ENCODE measurements around the gene PLXNA3. TPM values are rescaled to one million over a fixed set of nuclear protein-coding genes. Genes with fewer than 3 reads are reported as not detected.

Gene PLXNA3
- polyA plus RNA-seq, 1 of the 3 experiments (the other 2 are of a cell fraction), result 33.2 TPM

DNA sequence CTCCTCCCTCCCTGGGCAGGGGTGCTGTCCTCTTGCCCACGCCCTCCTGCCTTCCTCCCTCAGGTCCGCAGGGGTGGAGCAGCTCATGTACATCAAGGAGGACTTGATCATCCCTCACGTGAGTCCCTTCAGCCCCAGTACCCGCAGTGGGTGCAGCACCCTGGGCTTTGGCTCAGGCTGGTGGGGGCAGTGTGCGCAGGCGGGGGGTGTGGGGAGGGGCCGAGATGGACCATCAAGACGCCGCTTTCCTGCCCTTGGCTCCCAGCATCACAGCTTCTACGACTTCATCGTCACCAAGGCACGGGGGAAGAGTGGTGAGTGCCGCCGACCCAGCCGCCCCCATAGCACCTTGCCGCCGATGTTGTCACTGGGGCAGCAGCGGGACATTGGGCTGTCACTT, 8.5 kb upstream of the PLXNA3 start:
- ChIA-PET POLR2A (no interaction called here), CTCF (interaction anchor here (1.0 kb wide), 1 partner anchor 50 kb away, joined by 3 read pairs; no protein-coding TSS in a partner anchor)
- Histone ChIP-seq H3K36me3 (replicated peaks in 1 of 2; ENCODE audit: control insufficient read depth in 1 of 2, insufficient read depth in 2 of 2, low read length in 1 of 2) (peaks cover 0 to 2% of the 10 kb centered on the region in 2 experiments), H4K20me1 (ENCODE audit: insufficient read depth) (0 out of 2 replicates have a peak, but pooled peaks cover 5% of the 10 kb centered on the region), H3K27me3 (ENCODE audit: insufficient read depth) (peaks cover 23% of the 10 kb centered on the region), H3K9me3 (no peaks in the 10 kb centered on the region), H3K4me3 (ENCODE audit: low read depth in 2 of 2, low read length in 1 of 2) (no peak overlapping the region), H3K9me2 (no peaks in the 10 kb centered on the region), H3K4me2 (no peak overlapping the region), H2AFZ (ENCODE audit: low read depth) (no peak overlapping the region), H3K79me2 (ENCODE audit: insufficient read depth) (peaks cover 16% of the 10 kb centered on the region), H3K27ac (ENCODE audit: low read depth in 2 of 2, low read length in 1 of 2) (no peak overlapping the region), H3K9ac (no peak overlapping the region), H3F3A (replicated peaks; ENCODE audit: insufficient read depth) (no peaks in the 10 kb centered on the region), H3K4me1 (ENCODE audit: control insufficient read depth in 1 of 2, insufficient read depth in 2 of 2, low read depth in 1 of 2, low read length in 1 of 2) (peaks cover 0 to 11% of the 10 kb centered on the region in 2 experiments; a peak in 1 of 4 replicates)
- 77% methylated on average over 4 of the region's 18 CpGs for WGBS (ENCODE audit: low lambda C conversion rate)
- no peak for DNase-seq
- TF ChIP-seq, protein P1, sequence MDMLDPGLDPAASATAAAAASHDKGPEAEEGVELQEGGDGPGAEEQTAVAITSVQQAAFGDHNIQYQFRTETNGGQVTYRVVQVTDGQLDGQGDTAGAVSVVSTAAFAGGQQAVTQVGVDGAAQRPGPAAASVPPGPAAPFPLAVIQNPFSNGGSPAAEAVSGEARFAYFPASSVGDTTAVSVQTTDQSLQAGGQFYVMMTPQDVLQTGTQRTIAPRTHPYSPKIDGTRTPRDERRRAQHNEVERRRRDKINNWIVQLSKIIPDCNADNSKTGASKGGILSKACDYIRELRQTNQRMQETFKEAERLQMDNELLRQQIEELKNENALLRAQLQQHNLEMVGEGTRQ (IDR thresholded peaks at IDR 0.05; ENCODE audit: borderline replicate concordance, low read depth, low read length), result no peak

DNA sequence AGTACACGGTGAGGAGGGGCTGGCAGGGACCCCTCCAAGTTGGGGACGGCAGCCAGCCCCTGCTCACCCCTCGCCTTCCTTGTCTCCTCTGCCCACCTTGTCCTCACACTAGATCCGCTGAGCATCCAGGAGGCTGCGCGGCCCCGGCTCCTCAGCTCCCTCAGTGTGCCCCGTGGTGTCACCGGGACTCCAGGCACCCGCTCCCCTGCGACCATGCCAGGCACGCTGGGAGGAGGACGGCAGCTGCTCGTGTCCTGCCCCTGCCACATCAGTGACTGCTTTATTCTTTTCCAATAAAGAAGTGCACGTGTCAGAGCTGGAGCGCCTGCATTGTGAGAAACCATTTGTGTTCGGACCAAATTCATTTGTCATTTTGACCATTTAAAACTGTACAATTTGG, 7.8 kb upstream of the PLXNA3 start:
- H3K9me3 ChIP-seq, result no peaks in the 10 kb centered on the region
- H3K9me2 ChIP-seq, result no peaks in the 10 kb centered on the region
- H2AFZ ChIP-seq (ENCODE audit: low read depth), result no peak overlapping the region
- H3K4me1 ChIP-seq (ENCODE audit: control insufficient read depth in 1 of 2, insufficient read depth in 2 of 2, low read depth in 1 of 2, low read length in 1 of 2), result peaks cover 0 to 4% of the 10 kb centered on the region in 2 experiments; a peak in 1 of 4 replicates
- TF ChIP-seq FOXJ3 (CRISPR knock-in tag; IDR thresholded peaks at IDR 0.05) (no peak), MXI1 (IDR thresholded peaks at IDR 0.05; ENCODE audit: low read depth, low read length) (no peak)
- TF ChIP-seq, protein P2, sequence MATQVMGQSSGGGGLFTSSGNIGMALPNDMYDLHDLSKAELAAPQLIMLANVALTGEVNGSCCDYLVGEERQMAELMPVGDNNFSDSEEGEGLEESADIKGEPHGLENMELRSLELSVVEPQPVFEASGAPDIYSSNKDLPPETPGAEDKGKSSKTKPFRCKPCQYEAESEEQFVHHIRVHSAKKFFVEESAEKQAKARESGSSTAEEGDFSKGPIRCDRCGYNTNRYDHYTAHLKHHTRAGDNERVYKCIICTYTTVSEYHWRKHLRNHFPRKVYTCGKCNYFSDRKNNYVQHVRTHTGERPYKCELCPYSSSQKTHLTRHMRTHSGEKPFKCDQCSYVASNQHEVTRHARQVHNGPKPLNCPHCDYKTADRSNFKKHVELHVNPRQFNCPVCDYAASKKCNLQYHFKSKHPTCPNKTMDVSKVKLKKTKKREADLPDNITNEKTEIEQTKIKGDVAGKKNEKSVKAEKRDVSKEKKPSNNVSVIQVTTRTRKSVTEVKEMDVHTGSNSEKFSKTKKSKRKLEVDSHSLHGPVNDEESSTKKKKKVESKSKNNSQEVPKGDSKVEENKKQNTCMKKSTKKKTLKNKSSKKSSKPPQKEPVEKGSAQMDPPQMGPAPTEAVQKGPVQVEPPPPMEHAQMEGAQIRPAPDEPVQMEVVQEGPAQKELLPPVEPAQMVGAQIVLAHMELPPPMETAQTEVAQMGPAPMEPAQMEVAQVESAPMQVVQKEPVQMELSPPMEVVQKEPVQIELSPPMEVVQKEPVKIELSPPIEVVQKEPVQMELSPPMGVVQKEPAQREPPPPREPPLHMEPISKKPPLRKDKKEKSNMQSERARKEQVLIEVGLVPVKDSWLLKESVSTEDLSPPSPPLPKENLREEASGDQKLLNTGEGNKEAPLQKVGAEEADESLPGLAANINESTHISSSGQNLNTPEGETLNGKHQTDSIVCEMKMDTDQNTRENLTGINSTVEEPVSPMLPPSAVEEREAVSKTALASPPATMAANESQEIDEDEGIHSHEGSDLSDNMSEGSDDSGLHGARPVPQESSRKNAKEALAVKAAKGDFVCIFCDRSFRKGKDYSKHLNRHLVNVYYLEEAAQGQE (IDR thresholded peaks at IDR 0.05; ENCODE audit: low read depth, low read length), result no peak
- H4K20me1 ChIP-seq (ENCODE audit: insufficient read depth), result 0 out of 2 replicates have a peak, but pooled peaks cover 5% of the 10 kb centered on the region
- no peak overlapping the region for H3K9ac ChIP-seq
- H3K4me3 ChIP-seq (ENCODE audit: low read depth in 2 of 2, low read length in 1 of 2), result no peak overlapping the region
- ChIA-PET POLR2A (no interaction called here), CTCF (no interaction called here)
- H3K36me3 ChIP-seq (replicated peaks in 1 of 2; ENCODE audit: control insufficient read depth in 1 of 2, insufficient read depth in 2 of 2, low read length in 1 of 2), result peaks cover 0 to 2% of the 10 kb centered on the region in 2 experiments
- 57% methylated on average over 12 of the region's 17 CpGs for WGBS (ENCODE audit: low lambda C conversion rate)
- peaks cover 9% of the 10 kb centered on the region; the same call in 1 of the 2 replicates for H3K79me2 ChIP-seq (ENCODE audit: insufficient read depth)
- peaks cover 23% of the 10 kb centered on the region for H3K27me3 ChIP-seq (ENCODE audit: insufficient read depth)
- H3K27ac ChIP-seq (ENCODE audit: low read depth in 2 of 2, low read length in 1 of 2), result no peak overlapping the region
- no peaks in the 10 kb centered on the region for H3F3A ChIP-seq (replicated peaks; ENCODE audit: insufficient read depth)
- no peak for DNase-seq
- H3K4me2 ChIP-seq, result no peak overlapping the region

DNA sequence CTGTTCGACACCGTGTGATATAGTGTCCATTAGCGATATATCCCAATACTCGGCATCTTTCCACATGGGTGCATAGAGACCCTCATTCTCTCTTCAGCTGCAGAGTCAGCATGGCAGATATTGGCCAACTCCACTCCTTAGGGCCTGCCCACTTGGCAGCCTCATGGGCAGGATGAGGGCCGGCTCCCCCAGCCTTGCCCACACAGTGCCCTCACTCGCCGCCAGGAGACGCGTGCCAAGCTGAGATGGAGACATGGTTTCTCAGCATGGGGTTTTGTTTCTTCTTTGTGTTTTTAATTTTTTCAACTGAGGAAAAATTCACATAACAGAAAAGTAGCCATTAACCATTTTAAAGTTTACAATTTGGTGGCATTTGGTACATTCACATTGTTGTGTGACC, 5.3 kb upstream of the PLXNA3 start:
- no peaks in the 10 kb centered on the region for H3K9me2 ChIP-seq
- TF ChIP-seq GABPA (IDR thresholded peaks at IDR 0.05; ENCODE audit: low read depth) (no peak), JUND (IDR thresholded peaks at IDR 0.05) (no peak), SMC3 (IDR thresholded peaks at IDR 0.05; ENCODE audit: low read depth, low read length) (no peak), MEF2A (IDR thresholded peaks at IDR 0.05; ENCODE audit: borderline replicate concordance, low read depth) (no peak), RAD21 (IDR thresholded peaks at IDR 0.05; ENCODE audit: low read length) (no peak)
- TF ChIP-seq, protein P3, sequence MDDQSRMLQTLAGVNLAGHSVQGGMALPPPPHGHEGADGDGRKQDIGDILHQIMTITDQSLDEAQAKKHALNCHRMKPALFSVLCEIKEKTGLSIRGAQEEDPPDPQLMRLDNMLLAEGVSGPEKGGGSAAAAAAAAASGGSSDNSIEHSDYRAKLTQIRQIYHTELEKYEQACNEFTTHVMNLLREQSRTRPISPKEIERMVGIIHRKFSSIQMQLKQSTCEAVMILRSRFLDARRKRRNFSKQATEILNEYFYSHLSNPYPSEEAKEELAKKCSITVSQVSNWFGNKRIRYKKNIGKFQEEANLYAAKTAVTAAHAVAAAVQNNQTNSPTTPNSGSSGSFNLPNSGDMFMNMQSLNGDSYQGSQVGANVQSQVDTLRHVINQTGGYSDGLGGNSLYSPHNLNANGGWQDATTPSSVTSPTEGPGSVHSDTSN (IDR thresholded peaks at IDR 0.05), result no peak
- H3K27ac ChIP-seq (ENCODE audit: low read depth in 2 of 2, low read length in 1 of 2), result no peak overlapping the region
- POLR2A ChIA-PET, result no interaction called here
- CTCF ChIA-PET, result no interaction called here
- H3K4me2 ChIP-seq, result no peak overlapping the region
- no peaks in the 10 kb centered on the region for H3K4me1 ChIP-seq (ENCODE audit: control insufficient read depth in 1 of 2, insufficient read depth in 2 of 2, low read depth in 1 of 2, low read length in 1 of 2)
- peaks cover 4% of the 10 kb centered on the region for H3F3A ChIP-seq (replicated peaks; ENCODE audit: insufficient read depth)
- no peaks in the 10 kb centered on the region for H4K20me1 ChIP-seq (ENCODE audit: insufficient read depth)
- 85% methylated on average over 9 of the region's 9 CpGs for WGBS (ENCODE audit: low lambda C conversion rate)
- H3K79me2 ChIP-seq (ENCODE audit: insufficient read depth), result no peaks in the 10 kb centered on the region
- no peaks in the 10 kb centered on the region for H3K9me3 ChIP-seq
- DNase-seq, result no peak
- no peak overlapping the region for H3K4me3 ChIP-seq (ENCODE audit: low read depth in 2 of 2, low read length in 1 of 2)
- peaks cover 21% of the 10 kb centered on the region for H3K27me3 ChIP-seq (ENCODE audit: insufficient read depth)
- H3K9ac ChIP-seq, result no peak overlapping the region
- no peaks in the 10 kb centered on the region for H3K36me3 ChIP-seq (replicated peaks in 1 of 2; ENCODE audit: control insufficient read depth in 1 of 2, insufficient read depth in 2 of 2, low read length in 1 of 2)
- H2AFZ ChIP-seq (ENCODE audit: low read depth), result no peak overlapping the region

Measured in SK-N-SH (cell line).